B cell (primary cell): ENCODE data around the gene TMEM151A. TPM values are rescaled to one million over a fixed set of nuclear protein-coding genes. Genes with fewer than 3 reads are reported as not detected.

ENCODE experiments used
- ATAC-seq: fragments of 200-7000 bp; cut with Tn5 transposase; one replicate; pipeline ENCODE4 v1.10.0; 2021; ENCODE audit warnings: low read depth, mild to moderate bottlenecking, moderate number of reproducible peaks, moderate library complexity
- CTCF ChIA-PET: fragments of 350-600 bp; sonication (Branson Sonifier 250); formaldehyde crosslinking; loops from one replicate; lab custom pipeline; 2021; ENCODE audit warnings: antibody characterized with exemption, inconsistent platforms; lab: Charles Lee
- POLR2A ChIA-PET: fragments of 350-600 bp; sonication (Branson Sonifier 250); formaldehyde crosslinking; loops from one replicate; lab custom pipeline; 2021; ENCODE audit warnings: antibody characterized with exemption; lab: Charles Lee
- DNase-seq: peaks from one replicate; pipeline ENCODE4 v3.0.0; 2013
- H2AFZ ChIP-seq: 2 replicates; pipeline ENCODE4 v1.6.1; 2012; ENCODE audit warnings: mild to moderate bottlenecking, low read depth, low read length; ENCODE audit not compliant: insufficient read depth, poor library complexity, severe bottlenecking
- H3K27ac ChIP-seq, 2 donors: 1 replicate in 1 of 2; 2 replicates in 1 of 2; pipeline ENCODE4 v1.5.1; 2012 to 2013; ENCODE audit warnings: low read length in 2 of 2, mild to moderate bottlenecking in 2 of 2, moderate library complexity in 1 of 2
- H3K27me3 ChIP-seq, 4 experiments: fragments of 200-600 bp in 1 of 4; sonication (generic) in 1 of 4; replicated peaks in 1 of 4; 1 replicate in 2 of 4; 2 replicates in 2 of 4; pipeline versions ENCODE4 v1.6.1 to v1.7.0; 2013 to 2016; ENCODE audit warnings: low read length in 3 of 4, mild to moderate bottlenecking in 2 of 4, mixed read lengths in 1 of 4, moderate library complexity in 1 of 4; ENCODE audit not compliant: insufficient read depth in 4 of 4, control insufficient read depth in 3 of 4; ENCODE audit errors: control extremely low read depth in 1 of 4
- H3K36me3 ChIP-seq, 2 experiments: replicated peaks in 1 of 2; 1 replicate in 1 of 2; 2 replicates in 1 of 2; pipeline versions ENCODE4 v1.6.1 to v1.7.1; 2013; ENCODE audit warnings: low read length in 1 of 2; ENCODE audit not compliant: insufficient read depth in 2 of 2, control insufficient read depth in 1 of 2; ENCODE audit errors: control extremely low read depth in 1 of 2, extremely low read depth in 1 of 2
- H3K4me1 ChIP-seq, 2 donors: fragments of 200-600 bp in 1 of 2; sonication (generic) in 1 of 2; 1 replicate in 1 of 2; 2 replicates in 1 of 2; pipeline versions ENCODE4 v1.5.1 to v1.6.1; 2013 to 2017; ENCODE audit warnings: low read length in 2 of 2; ENCODE audit not compliant: control insufficient read depth in 2 of 2, insufficient read depth in 2 of 2
- H3K4me2 ChIP-seq: replicated peaks from 2 replicates; pipeline ENCODE3; 2012; ENCODE audit warnings: mild to moderate bottlenecking, low read depth, low read length; ENCODE audit not compliant: poor library complexity, severe bottlenecking
- H3K4me3 ChIP-seq, 5 experiments: fragments of 200-600 bp in 1 of 5; sonication (generic) in 1 of 5; 1 replicate in 3 of 5; 2 replicates in 2 of 5; pipeline versions ENCODE4 v1.5.1 to v1.7.0; 2011 to 2016; ENCODE audit warnings: low read length in 4 of 5, mild to moderate bottlenecking in 4 of 5, low read depth in 2 of 5, control low read depth in 1 of 5, moderate library complexity in 1 of 5; ENCODE audit not compliant: insufficient read depth in 1 of 5; ENCODE audit errors: control extremely low read depth in 1 of 5, extremely low read depth in 1 of 5
- H3K79me2 ChIP-seq: fragments of 200-600 bp; sonication (generic); one replicate; pipeline ENCODE4 v1.6.0; 2016; ENCODE audit warnings: low read length; ENCODE audit not compliant: control insufficient read depth, insufficient read depth
- H3K9ac ChIP-seq: fragments of 200-600 bp; sonication (generic); 2 replicates; pipeline ENCODE4 v1.6.1; 2017; ENCODE audit warnings: mild to moderate bottlenecking, low read length, moderate library complexity
- H3K9me3 ChIP-seq, 3 donors: one replicate each; pipeline versions ENCODE4 v1.6.1 to v1.7.1; 2013; ENCODE audit warnings: low read length in 2 of 3; ENCODE audit not compliant: control insufficient read depth in 2 of 3, insufficient read depth in 1 of 3; ENCODE audit errors: control extremely low read depth in 1 of 3
- H4K20me1 ChIP-seq: 2 replicates; pipeline ENCODE4 v1.6.0; 2012; ENCODE audit warnings: mild to moderate bottlenecking, low read length; ENCODE audit not compliant: insufficient read depth, control insufficient read depth, poor library complexity, severe bottlenecking
- H3K27ac Mint-ChIP-seq: one replicate; pipeline ENCODE4 v1.8.0; 2021; ENCODE audit warnings: mixed read lengths
- H3K27me3 Mint-ChIP-seq: one replicate; pipeline ENCODE4 v1.8.0; 2021; ENCODE audit warnings: mixed read lengths
- H3K4me1 Mint-ChIP-seq: one replicate; pipeline ENCODE4 v1.8.0; 2021; ENCODE audit warnings: mixed read lengths
- H3K4me3 Mint-ChIP-seq: one replicate; pipeline ENCODE4 v1.8.0; 2021; ENCODE audit warnings: mixed read lengths
- H3K9me3 Mint-ChIP-seq: one replicate; pipeline ENCODE4 v1.8.0; 2022; ENCODE audit warnings: mixed read lengths; ENCODE audit not compliant: insufficient read depth
- CTCF ChIP-seq: fragments of 200-600 bp; IDR thresholded peaks from one replicate; pipeline ENCODE4 v1.8.0; 2022; ENCODE audit warnings: antibody characterized with exemption, mild to moderate bottlenecking
- EZH2 ChIP-seq: IDR thresholded peaks from 2 replicates; pipeline ENCODE4 v1.6.1; 2012; ENCODE audit warnings: borderline replicate concordance, low read depth, mild to moderate bottlenecking, moderate library complexity, low read length; ENCODE audit not compliant: insufficient read depth, poor library complexity, severe bottlenecking
- WGBS: methylation state at CpG from one replicate; pipeline ENCODE4 v1.1.5; 2013; ENCODE audit warnings: missing lambda C conversion rate; ENCODE audit not compliant: insufficient coverage; 5-methylcytosine and 5-hydroxymethylcytosine counted together
- intact Hi-C: fragments of 100-400 bp; cut with micrococcal nuclease; formaldehyde crosslinking; loops from one replicate; pipeline ENCODE4 v1.10.0; 2022
- polyA plus RNA-seq: library from polyadenylated mRNA; depleted of rRNA; stranded (reverse); fragments of >200 nt; gene quantifications from 2 replicates; pipeline ENCODE4 v1.2.3, GENCODE V29; 2012
- total RNA-seq, 2 donors: library from RNA; stranded (reverse); fragments of 120-200 nt in 1 of 2; gene quantifications; 1 replicate in 1 of 2; 2 replicates in 1 of 2; pipeline versions ENCODE4 v1.2.3 to v1.2.4, GENCODE V29; 2013 to 2022

TMEM151A gene
- total and polyA plus RNA-seq, 2 donors (not counting 1 experiment from before 2014, with no cell fraction given), result 0.17 to 1.1 TPM

DNA sequence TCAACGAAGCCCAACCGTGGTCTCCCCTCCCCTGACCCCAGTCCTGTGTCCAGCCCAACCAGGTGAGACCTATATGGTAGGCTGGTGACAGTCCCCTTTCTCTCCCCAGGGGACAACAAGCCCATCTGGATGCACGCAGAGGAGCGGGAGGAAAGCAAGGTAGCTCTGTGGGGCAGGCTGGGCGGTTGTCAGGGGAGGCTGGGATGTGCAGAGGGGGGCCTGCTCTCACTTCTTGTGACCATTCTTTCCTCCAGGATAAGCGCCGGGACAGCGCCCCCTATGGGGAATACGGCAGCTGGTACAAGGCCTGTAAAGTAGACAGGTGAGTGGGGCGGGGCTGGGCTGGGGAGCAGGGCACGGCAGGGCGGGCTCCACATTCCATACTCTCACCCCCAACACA lies 26.8 kb upstream of the TMEM151A start:
- CTCF ChIA-PET, result no interaction called here
- H3K36me3 ChIP-seq, result peaks cover 0 to 47% of the 10 kb centered on the region in 2 experiments

More for the DNA sequence above, 26.8 kb upstream of the TMEM151A start:
- Mint-ChIP-seq H3K27ac (no peak overlapping the region), H3K9me3 (no peaks in the 10 kb centered on the region), H3K4me3 (no peak overlapping the region), H3K27me3 (no peaks in the 10 kb centered on the region), H3K4me1 (peaks cover 21% of the 10 kb centered on the region)
- H4K20me1 ChIP-seq, result peaks cover 3% of the 10 kb centered on the region
- no peak for TF ChIP-seq EZH2
- TF ChIP-seq CTCF, result peak; percentile 32
- H3K27me3 ChIP-seq, result no peaks in the 10 kb centered on the region
- peaks cover 14 to 25% of the 10 kb centered on the region in 2 donors for H3K4me1 ChIP-seq
- peak; percentile 47 for DNase-seq
- H3K27ac ChIP-seq, result no peak overlapping the region
- H2AFZ ChIP-seq, result no peak overlapping the region
- H3K79me2 ChIP-seq, result peaks cover 15% of the 10 kb centered on the region
- no peak overlapping the region for H3K4me2 ChIP-seq
- H3K4me3 ChIP-seq, result no peak overlapping the region
- ATAC-seq, result no peak
- 84% methylated on average over 5 of the region's 12 CpGs for WGBS
- H3K9me3 ChIP-seq, result no peaks in the 10 kb centered on the region
- POLR2A ChIA-PET, result no interaction called here
- intact Hi-C loops, result loop anchor here (5.0 kb wide), 2 partner anchors 408 to 553 kb away; partner anchors contain the start of genes CFL1 and KAT5
- no peak overlapping the region for H3K9ac ChIP-seq
